ENCODE data around the gene SLC40A1. TPM values are rescaled to one million over a fixed set of nuclear protein-coding genes. Genes with fewer than 3 reads are reported as not detected.

The SLC40A1 gene
- polyA plus RNA-seq, 1 experiment = 5.2 TPM

DNA sequence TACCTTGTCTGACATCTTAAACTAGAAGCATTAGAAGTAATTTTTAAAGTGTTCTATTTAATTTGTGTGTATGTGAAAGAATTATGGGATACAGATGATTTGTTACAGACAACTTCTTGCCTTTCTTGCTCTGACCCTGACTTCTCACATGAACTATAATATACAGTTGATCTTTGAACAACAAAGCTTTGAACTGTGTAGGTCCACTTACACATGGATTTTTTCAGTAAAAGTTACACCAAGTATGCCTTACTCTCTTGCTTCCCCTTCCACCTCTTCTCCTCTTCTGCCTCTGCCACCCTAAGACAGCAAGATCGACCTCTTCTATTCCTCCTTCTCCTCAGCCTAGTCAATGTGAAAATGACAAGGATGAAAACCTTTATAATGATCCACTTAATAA is 42.2 kb downstream of the SLC40A1 start:
- no peak for DNase-seq (ENCODE audit: low read depth, low spot score)
- POLR2A ChIA-PET = interaction anchor here (0.6 kb wide), 1 partner anchor 18 kb away, joined by 3 read pairs; no protein-coding TSS in a partner anchor
- TF ChIP-seq, protein P1, sequence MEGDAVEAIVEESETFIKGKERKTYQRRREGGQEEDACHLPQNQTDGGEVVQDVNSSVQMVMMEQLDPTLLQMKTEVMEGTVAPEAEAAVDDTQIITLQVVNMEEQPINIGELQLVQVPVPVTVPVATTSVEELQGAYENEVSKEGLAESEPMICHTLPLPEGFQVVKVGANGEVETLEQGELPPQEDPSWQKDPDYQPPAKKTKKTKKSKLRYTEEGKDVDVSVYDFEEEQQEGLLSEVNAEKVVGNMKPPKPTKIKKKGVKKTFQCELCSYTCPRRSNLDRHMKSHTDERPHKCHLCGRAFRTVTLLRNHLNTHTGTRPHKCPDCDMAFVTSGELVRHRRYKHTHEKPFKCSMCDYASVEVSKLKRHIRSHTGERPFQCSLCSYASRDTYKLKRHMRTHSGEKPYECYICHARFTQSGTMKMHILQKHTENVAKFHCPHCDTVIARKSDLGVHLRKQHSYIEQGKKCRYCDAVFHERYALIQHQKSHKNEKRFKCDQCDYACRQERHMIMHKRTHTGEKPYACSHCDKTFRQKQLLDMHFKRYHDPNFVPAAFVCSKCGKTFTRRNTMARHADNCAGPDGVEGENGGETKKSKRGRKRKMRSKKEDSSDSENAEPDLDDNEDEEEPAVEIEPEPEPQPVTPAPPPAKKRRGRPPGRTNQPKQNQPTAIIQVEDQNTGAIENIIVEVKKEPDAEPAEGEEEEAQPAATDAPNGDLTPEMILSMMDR (IDR thresholded peaks at IDR 0.05; ENCODE audit: low read depth, low read length) = no peak
- Histone ChIP-seq H3K27me3 (ENCODE audit: control insufficient read depth, insufficient read depth, low read length) (no peaks in the 10 kb centered on the region), H3K9me3 (ENCODE audit: control insufficient read depth, insufficient read depth, low read length) (no peaks in the 10 kb centered on the region), H3K4me3 (ENCODE audit: low read depth, low read length) (no peak overlapping the region), H3K27ac (ENCODE audit: low read depth, low read length) (no peak overlapping the region)
- CTCF ChIA-PET = no interaction called here

DNA sequence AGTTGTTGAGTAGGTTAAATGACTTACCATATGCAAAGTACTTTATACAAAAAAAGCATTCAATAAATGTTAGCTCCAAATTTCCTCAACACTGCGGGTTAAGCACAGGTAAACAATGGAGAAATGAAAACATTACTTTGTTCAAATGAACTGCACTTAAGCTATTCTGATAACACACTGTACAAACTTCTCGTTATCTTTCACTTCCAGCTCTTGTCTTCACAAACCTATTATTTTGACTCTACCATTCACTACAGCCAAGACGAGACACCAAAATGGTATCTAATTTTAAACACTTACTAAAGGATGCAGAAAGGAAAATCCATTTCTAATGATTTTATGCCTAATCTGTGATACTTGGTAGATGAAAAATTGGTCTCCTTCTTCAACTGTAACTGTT is 43.8 kb downstream of the SLC40A1 start:
- Histone ChIP-seq H3K27ac (ENCODE audit: low read depth, low read length) (no peak overlapping the region), H3K9me3 (ENCODE audit: control insufficient read depth, insufficient read depth, low read length) (no peaks in the 10 kb centered on the region), H3K27me3 (ENCODE audit: control insufficient read depth, insufficient read depth, low read length) (no peaks in the 10 kb centered on the region), H3K4me3 (ENCODE audit: low read depth, low read length) (no peak overlapping the region)
- DNase-seq (ENCODE audit: low read depth, low spot score) = no peak
- TF ChIP-seq, protein P1 (IDR thresholded peaks at IDR 0.05; ENCODE audit: low read depth, low read length) = no peak
- ChIA-PET POLR2A (interaction anchor here (0.7 kb wide), 1 partner anchor 77 kb away, joined by 3 read pairs; no protein-coding TSS in a partner anchor), CTCF (interaction anchor here (0.7 kb wide), 1 partner anchor 124 kb away, joined by 3 read pairs; no protein-coding TSS in a partner anchor)

DNA sequence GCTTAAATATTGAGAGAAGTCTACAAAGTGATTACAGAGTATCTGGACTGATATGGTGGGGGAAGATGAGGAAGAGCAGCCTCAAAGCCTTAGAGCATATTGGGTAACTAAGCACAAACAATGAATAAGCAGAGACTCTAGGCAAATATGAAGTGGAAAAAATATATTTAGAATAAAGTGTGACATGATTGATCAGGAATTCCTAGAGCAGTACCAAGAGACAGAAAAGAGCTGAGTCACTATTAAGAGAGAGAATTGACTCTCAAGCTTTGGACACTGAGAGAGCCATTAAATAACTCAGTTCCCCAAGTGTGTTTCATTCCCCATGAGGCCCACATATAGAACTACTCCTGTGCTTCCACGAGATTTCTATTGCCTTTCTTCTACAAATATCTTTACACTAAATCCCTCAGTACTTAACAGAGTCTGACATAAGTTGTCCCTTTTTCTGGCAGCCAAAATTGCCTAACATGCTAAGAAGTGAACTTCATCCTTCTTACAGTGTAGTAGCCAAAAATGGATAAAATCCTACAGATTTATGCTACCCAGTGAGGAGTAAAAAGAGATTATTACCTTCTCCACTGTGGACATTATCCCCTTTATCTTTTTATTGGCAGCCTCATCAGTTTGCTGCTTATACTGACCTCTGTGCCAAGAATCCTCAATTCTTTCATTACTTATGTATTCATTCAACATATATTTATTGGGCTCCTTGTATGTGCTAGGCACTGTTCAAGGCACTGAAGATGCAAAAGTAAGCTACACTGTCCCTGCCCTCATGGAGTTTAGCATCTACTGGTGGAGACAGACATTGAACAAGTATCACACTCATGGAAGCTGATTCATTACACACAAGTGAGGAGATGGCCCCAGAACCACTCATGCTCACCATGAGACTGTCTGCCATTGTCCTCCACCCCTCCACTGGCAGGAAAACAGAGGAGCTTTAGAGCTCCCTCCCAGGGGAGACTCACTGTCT is 45.4 kb downstream of the SLC40A1 start:
- H3K27me3 ChIP-seq (ENCODE audit: control insufficient read depth, insufficient read depth, low read length) = no peaks in the 10 kb centered on the region
- H3K4me3 ChIP-seq (ENCODE audit: low read depth, low read length) = no peak overlapping the region
- no peak overlapping the region for H3K27ac ChIP-seq (ENCODE audit: low read depth, low read length)
- peak; percentile 26 for DNase-seq (ENCODE audit: low read depth, low spot score)
- H3K9me3 ChIP-seq (ENCODE audit: control insufficient read depth, insufficient read depth, low read length) = no peaks in the 10 kb centered on the region
- TF ChIP-seq, protein P1 (IDR thresholded peaks at IDR 0.05; ENCODE audit: low read depth, low read length) = no peak
- ChIA-PET POLR2A (interaction anchor here (0.6 to 1.2 kb wide), 2 partner anchors 14 to 42 kb away, joined by 4 to 5 read pairs; no protein-coding TSS in a partner anchor), CTCF (no interaction called here)

DNA sequence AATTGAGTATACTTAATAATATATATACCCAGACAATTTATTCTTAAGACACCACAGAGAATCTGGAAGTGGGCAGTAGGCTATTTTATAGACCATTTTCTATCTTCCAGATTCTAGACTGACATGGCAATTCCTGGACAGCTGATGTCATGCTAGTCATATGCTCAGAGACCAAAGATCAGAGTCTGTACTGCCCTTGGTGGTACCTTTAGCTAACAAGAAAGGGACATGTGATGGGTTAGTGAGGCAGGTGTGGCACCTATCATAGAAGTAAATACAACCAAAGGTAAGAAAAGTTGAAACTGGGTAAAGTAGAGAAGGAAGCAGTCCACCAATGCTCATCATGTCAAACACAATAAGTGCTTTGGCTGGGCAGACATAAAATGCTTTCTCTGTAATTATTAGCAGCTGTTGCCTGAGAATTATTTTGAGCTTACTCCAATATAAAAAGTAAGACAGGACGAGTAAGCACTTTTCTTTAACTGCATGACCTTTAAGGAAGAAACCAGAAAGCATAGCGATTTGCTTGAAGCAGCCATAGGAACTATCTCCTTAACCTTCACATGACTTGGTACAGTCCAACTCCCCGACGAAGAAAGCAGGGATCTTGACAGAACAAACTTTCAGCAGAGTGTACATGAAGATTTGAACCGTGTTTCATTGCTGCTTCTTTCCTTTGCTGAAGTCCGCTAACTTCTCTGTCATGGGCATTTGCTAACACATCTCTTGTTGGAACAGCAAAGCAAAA is 47.1 kb downstream of the SLC40A1 start:
- Histone ChIP-seq H3K27me3 (ENCODE audit: control insufficient read depth, insufficient read depth, low read length) (no peaks in the 10 kb centered on the region), H3K27ac (ENCODE audit: low read depth, low read length) (no peak overlapping the region), H3K9me3 (ENCODE audit: control insufficient read depth, insufficient read depth, low read length) (no peaks in the 10 kb centered on the region), H3K4me3 (ENCODE audit: low read depth, low read length) (no peak overlapping the region)
- CTCF ChIA-PET = no interaction called here
- TF ChIP-seq, protein P1 (IDR thresholded peaks at IDR 0.05; ENCODE audit: low read depth, low read length) = no peak
- POLR2A ChIA-PET = no interaction called here
- DNase-seq (ENCODE audit: low read depth, low spot score) = no peak
